ENCODE results near the gene NPEPL1.
"Not testable (repeated sequence)": the region's sequence is repeated elsewhere in the genome, so short reads cannot be mapped to it uniquely, and the experiment has no call there.

NPEPL1 gene

GRCh38 chr20:58692579-58693225 is at the start of gene NPEPL1:
Gene NPEPL1 (plus strand): TSS chr20:58692800. CDS start chr20:58692901, 101 bp downstream.
- DNase-seq = peak; percentile 32 to 35

- not testable (repeated sequence) for DNase-seq
Observed at GRCh38 chr20:58642896-58643295, 49.7 kb upstream of the NPEPL1 start.

- no peak for DNase-seq
Observed at GRCh38 chr20:58645412-58645968, 47.1 kb upstream of the NPEPL1 start.

- DNase-seq = no peak
Observed at GRCh38 chr20:58646257-58646656, 46.3 kb upstream of the NPEPL1 start.

- no peak for DNase-seq
Observed at GRCh38 chr20:58646703-58647102, 45.9 kb upstream of the NPEPL1 start.

- peak; percentile 38 to 48 for DNase-seq
Observed at GRCh38 chr20:58647162-58647795, 45.3 kb upstream of the NPEPL1 start.

GRCh38 chr20:58647796-58648501 is 44.7 kb upstream of the NPEPL1 start:
- no peak for DNase-seq

- not testable (repeated sequence) for DNase-seq
Observed at GRCh38 chr20:58648502-58648825, 44.1 kb upstream of the NPEPL1 start.

GRCh38 chr20:58649288-58650180 is 43.1 kb upstream of the NPEPL1 start:
- peak; percentile 14 to 18 for DNase-seq

GRCh38 chr20:58650181-58650775 is 42.3 kb upstream of the NPEPL1 start:
- peak in 1 of 2 experiments; percentile 30 for DNase-seq

- peak; percentile 92 to 93 for DNase-seq
Observed at GRCh38 chr20:58650776-58651558, 41.6 kb upstream of the NPEPL1 start, which contains the start of gene STX16. Gene STX16 (plus strand): TSS chr20:58651283. CDS start chr20:58652007, 724 bp downstream.

- no peak for DNase-seq
Observed at GRCh38 chr20:58651559-58651945, 41.0 kb upstream of the NPEPL1 start.

GRCh38 chr20:58651946-58652605 is 40.5 kb upstream of the NPEPL1 start:
- peak; percentile 76 to 82 for DNase-seq

- DNase-seq = peak; percentile 32
Observed at GRCh38 chr20:58652606-58653294, 39.9 kb upstream of the NPEPL1 start.

GRCh38 chr20:58654337-58654736 is 38.3 kb upstream of the NPEPL1 start:
- DNase-seq = no peak

GRCh38 chr20:58655328-58656107 is 37.1 kb upstream of the NPEPL1 start:
- no peak for DNase-seq

GRCh38 chr20:58656831-58657230 is 35.8 kb upstream of the NPEPL1 start:
- no peak for DNase-seq

GRCh38 chr20:58657262-58657661 is 35.3 kb upstream of the NPEPL1 start:
- DNase-seq = no peak

GRCh38 chr20:58657986-58658385 is 34.6 kb upstream of the NPEPL1 start:
- DNase-seq = no peak

All from Kasumi-1 (cell line).